Dermis blood vessel endothelial cell (primary cell): ENCODE measurements around the gene MESP1. TPM values are rescaled to one million over a fixed set of nuclear protein-coding genes. Genes with fewer than 3 reads are reported as not detected.
"Not testable (repeated sequence)": the region's sequence is repeated elsewhere in the genome, so short reads cannot be mapped to it uniquely, and the experiment has no call there.

Experiments
- DNase-seq: peaks from one replicate; pipeline ENCODE4 v3.0.0; 2010
- total RNA-seq: library from RNA; depleted of rRNA; stranded (reverse); fragments of >200 nt; gene quantifications from 2 replicates; pipeline ENCODE4 v1.2.3, GENCODE V29; 2014

Gene MESP1, protein sequence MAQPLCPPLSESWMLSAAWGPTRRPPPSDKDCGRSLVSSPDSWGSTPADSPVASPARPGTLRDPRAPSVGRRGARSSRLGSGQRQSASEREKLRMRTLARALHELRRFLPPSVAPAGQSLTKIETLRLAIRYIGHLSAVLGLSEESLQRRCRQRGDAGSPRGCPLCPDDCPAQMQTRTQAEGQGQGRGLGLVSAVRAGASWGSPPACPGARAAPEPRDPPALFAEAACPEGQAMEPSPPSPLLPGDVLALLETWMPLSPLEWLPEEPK
- 0.14 and 0.34 TPM in 2 replicates for total RNA-seq

DNA sequence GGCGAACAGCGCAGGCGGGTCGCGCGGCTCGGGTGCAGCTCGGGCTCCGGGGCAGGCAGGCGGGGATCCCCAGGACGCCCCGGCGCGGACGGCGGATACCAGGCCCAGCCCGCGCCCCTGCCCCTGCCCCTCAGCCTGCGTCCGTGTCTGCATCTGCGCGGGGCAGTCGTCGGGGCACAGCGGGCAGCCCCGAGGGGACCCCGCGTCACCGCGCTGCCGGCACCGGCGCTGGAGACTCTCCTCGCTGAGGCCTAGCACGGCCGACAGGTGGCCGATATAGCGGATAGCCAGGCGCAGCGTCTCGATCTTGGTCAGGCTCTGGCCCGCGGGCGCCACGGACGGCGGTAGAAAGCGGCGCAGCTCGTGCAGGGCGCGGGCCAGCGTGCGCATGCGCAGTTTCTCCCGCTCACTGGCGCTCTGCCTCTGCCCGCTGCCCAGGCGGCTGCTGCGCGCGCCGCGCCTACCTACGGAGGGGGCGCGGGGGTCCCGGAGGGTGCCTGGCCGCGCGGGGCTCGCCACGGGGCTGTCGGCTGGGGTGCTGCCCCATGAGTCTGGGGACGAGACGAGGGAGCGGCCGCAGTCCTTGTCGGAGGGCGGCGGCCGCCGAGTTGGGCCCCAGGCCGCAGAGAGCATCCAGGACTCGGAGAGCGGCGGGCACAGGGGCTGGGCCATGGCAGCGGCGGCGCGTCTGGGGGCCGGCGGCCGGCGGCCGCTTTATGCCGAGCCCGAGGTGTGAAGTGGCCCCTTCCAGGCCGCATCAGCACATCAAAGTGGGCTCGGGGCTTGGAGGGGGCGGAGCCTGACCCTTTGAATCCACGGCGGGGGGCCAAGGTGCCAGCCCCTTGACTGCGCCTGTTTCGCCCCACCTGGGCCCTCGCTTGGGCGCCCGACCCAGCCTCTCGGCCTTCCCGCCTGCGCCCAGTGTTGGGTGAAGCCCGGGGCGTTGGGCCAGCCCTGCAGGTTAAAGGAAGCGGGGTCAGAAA lies at the start of gene MESP1:
TSS of gene MESP1 (minus strand) at position 690 of the 983 bp plus-strand sequence. CDS start at position 672, 18 bp downstream.
- DNase-seq, result peak; percentile 95

DNA sequence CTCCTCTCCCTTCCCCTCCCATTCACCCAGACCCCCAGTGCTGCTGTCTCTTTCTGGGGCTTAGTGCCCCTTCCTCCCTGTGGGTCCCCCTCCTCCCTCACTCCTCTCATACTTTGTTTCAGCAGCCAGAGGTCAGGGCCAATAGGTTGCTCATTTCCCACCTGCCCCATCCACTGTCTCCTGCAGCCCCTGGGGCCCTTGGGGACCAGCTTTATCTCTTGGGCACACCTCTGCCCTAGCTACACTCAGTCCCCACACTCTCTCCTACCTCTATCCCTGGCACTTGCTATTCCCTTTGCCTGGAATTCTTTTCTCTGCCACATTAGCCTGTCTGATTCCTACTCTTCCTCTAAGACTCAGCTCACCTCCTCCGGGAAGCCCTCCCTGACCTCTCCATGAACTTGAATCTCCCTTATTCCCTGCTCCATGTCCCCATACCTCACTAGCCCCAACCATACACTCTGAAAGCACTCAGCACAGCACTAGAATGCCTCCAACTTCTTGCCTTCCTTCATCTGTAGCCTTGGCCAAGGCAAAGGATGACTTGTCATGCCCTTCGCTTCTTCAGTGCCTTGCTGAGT lies 49.0 kb upstream of the MESP1 start:
- DNase-seq, result no peak

DNA sequence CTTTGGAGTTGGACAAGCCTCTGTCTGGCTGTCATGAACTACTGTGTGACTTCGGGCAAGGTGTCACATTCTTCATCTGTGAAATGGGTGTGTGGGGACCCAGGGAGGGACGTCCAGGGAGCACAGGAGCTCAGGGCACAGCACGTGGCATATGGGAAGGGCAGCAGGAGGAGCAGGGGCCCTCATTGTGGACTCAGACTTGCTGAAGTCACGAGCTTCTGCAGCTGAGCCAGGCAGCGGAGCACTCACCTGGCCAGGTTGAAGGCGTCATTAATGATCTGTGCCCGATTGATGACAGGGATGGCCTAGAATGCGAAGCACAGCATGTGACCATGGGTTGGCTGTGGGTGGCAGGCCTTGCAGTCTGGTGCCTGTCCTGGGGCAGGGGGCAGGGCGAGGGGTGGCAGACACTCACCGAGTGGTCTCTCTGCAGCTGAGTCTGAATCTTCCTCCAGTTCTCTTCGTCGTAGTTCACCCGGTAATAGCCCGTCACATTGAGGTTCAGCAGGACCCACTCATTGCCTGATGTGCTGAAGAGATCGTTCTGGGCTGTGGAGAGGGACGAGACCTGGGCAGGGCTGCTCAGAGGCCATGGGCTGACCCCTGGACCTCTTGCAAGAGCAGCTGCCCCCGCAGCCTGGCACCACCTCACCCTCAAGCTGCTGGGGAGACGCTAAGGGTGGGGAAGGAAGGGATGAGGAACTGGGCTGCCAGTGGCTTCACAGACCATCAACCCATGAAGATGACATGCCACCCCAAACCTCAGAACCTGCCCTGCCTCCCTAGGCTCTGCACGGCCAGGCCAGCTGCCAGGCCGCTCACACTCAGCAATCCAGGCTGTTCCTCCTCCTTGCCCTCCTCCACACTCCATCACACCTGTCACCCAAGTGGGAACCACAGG lies 48.2 kb upstream of the MESP1 start:
- no peak for DNase-seq

DNA sequence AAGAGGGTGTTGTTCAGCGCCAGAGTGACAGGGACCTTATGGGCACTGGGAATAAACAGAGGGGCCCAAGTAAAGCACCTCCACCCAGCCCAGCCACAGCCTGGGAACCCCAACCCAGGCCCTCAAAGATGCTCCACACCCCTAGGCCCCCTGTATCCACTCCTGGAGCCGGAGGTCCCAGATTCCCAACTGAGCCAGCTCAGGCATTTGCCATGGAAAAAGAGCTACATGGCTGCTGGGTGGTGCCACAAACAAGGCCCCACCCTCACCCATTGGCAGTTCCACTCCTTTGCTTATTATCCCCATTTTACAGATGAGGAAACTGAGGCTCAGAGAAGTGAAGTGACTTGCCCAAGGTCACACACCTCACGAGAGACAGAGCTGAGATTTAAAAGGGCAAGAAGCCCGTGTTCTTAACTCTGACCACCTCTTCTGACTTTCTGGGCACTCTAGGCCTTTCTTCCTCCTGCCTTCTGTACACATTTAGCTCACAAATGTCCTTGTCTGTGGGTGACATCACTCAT lies 46.7 kb upstream of the MESP1 start:
- no peak for DNase-seq

DNA sequence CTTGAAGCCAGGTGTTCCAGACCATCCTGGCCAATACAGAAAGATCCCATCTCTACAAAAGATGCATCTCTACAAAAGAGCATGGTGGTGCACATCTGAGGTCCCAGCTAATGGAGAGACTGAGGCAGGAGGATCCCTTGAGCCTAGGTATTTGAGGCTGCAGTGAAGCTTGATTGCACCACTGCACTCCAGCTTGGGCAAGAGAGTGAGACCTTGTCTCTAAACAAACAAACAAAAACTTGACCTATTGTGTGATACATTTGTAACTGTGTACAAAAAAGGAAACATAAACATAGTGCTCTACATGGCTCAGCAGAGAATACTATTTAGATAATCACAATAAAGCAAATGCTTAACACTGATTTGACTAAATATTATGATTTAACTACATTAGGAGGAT lies 44.9 kb upstream of the MESP1 start:
- DNase-seq, result no peak

DNA sequence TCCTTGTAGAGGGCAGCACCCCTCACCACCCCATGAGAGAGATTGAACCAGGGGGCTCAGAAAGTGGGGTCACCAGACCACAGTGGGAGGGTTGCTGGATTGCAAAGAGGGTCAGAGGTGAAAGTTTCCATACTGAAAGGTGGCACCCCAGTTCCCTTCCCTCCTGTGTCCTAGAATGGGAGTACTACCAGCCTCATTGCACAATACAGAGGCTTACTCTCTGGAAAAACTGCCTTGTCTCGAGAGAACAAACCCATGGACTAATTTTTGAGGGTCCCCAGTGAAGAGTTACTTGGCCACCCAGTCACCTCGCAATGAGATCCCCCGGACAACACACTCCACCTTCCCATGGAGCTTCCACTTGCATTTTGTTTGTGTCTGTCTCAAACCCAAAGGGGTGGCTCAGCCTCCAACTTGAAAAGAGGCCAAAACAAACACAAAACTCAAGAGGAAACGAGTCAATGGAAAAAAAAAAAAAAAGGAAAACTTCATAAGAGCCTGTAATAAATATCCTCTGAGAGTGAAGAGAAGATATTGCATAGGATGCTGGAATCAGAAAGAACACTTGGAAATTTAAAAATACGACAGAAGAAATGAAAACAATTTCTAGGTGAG lies 43.7 kb upstream of the MESP1 start:
- peak; percentile 87 for DNase-seq

DNA sequence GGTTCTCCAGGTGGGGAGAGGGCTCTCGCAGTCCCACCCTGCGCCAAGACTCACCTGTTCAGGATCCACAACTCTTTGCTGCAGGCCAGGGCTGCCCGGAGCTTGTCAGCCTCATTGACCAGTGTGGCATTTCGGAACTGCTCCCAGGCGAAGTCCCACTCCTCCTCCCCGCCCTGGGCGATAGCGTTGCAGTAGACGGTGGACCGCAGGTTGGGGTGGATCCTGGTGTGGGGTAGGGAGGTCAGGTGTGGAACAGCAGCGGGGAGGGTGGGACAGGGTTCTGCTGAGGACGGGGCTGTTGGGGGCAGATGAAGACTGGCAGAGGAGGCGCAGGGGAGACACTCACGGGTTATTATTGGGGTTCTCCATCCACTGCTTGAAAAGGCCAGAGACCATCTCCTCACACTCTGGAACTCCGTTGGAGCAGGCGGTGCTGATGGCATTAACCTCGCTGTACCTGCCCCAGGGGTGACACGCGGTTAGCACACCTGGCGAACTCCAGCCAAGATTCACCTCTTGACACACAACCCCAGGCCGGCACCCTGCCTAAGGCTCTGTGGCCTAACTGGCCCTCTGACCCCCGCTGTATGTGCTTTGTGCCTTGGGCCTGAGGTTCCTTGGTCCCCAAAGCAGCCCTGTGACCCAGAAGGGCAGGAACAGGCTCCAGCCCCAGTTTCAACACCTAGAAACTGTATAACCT lies 41.2 kb upstream of the MESP1 start:
- DNase-seq, result no peak

DNA sequence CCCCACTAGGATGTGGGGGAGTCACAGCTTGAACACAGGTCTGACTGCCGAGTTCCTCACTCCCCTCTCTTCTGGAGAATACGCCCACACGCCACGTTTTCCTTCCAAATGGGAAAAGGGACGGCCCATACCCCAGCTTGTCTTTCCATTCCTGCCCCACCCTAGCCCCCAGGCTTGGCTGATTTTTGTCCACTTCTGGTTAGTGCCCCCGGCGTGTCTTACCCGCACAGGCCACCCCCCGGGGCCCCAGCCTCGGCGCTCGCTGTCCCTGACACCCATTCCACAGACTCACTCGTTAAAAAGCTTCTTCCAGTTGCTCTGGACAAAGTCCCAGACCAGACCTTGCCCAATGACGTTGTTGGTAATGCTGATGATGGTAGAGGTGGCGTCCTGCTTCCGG lies 39.6 kb upstream of the MESP1 start:
- no peak for DNase-seq

DNA sequence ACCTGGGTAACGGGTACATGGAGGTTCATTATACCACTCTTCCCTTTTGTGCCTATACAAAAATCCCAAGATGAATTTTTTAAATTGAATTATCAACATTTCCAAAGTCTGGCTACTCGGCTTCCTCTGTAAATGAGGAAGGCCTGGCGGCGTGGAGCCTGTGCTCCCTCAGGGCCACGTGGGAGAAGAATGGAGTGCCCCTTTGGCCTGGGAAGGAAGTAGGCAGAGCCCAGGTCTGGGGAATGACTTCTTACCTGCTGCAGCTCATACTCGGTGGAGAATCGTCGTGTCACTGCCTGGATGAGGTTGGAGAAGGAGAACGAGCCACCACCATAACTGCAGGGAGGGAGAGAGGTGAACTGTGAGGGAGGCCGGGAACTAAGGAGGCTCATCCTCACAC lies 39.2 kb upstream of the MESP1 start:
- DNase-seq, result no peak

DNA sequence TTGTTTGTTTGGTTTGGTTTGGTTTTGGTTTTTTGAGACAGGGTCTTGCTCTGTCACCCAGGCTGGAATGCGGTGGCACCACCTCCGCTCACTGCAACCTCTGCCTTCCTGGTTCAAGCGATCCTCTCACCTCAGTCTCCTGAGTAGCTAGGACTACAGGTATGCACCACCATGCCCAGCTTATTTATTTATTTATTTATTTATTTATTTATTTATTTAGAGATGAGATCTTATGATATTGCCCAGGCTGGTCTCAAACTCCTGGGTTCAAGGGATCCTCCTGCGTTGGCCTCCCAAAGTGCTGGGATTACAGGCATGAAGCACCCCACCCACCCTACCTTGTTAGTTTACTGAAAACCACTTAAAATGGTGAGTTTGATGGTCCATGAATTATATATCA lies 37.5 kb upstream of the MESP1 start:
- not testable (repeated sequence) for DNase-seq

DNA sequence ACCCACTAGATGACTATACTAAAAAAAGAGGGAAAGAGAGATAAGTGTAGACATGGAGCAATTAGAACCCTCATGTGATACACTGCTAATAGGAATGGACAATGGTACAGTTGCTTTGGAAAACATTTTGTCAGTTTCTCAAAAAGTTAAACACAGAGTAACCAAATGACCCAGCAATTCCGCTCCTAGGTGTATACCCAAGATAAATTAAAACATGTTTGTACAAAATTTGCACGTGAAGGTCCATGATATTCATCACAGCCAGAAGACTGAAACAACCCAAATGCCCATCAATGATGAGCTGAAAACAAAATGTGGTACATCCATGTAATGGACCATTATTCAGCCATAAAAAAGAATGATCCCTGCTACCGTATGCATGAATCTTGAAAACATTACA lies 36.9 kb upstream of the MESP1 start:
- no peak for DNase-seq

DNA sequence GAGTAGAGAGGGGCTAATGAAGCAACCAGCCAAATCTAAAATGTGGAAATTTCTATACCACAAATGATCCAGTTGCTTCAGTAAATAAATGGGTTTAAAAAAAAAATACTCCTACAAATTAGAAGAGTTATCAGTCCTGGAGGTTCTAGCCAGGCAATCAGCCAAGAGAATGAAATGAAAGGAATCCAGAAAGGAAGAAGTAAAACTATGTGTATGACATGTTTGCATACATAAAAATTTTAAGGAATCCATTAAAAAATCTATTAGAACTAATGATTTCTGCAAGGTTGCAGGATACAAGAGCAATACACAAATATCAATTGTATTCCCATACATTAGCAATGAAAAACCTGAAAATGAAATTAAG lies 34.7 kb upstream of the MESP1 start:
- no peak for DNase-seq

DNA sequence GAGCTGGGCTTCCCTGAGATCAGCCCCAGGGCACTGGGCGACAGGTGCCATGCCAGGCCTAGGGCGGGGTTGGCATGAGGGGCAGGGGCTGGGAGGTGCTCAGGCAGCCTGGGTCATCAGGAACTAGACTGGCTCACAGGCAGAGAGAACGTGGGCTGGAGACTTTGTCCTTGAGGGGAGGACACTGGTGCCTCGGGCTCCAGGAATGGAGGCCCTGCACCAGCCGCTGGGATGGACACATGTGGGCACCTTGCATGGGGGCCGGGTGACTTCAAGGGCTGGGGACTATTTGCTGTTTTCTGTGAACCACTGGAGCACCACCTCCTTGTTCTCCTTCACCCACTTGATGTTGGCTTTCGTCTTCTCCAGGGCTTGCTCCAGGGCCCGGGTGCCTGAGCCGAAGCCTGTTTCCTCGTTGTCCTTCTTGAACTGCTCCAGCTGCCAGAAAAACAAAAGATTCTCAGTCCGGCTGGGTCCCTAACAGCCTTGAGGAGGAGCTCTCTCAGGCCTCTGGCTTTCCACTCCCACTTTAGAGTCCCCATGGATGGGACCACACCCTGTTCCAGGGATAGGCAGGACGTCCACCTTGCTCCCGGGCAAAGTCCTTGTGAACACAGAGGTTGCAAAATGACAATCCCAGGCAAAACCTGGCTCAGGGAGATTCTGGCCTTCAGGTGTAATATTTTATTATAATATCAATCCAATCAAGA lies 34.2 kb upstream of the MESP1 start:
- DNase-seq, result no peak

DNA sequence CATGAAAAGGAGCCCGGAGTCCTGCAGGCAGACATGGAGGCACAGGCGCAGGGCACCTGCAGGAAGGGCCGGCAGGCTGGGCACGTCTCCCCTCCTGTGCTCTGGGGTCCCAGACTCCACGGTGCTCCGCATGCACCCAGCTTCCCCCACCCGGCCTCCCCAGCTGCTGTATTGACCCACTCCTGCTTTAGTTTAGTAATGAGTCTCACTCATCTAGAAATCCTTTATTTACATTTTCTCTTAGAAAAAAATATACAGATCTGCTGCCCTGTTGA lies 33.6 kb upstream of the MESP1 start:
- no peak for DNase-seq

DNA sequence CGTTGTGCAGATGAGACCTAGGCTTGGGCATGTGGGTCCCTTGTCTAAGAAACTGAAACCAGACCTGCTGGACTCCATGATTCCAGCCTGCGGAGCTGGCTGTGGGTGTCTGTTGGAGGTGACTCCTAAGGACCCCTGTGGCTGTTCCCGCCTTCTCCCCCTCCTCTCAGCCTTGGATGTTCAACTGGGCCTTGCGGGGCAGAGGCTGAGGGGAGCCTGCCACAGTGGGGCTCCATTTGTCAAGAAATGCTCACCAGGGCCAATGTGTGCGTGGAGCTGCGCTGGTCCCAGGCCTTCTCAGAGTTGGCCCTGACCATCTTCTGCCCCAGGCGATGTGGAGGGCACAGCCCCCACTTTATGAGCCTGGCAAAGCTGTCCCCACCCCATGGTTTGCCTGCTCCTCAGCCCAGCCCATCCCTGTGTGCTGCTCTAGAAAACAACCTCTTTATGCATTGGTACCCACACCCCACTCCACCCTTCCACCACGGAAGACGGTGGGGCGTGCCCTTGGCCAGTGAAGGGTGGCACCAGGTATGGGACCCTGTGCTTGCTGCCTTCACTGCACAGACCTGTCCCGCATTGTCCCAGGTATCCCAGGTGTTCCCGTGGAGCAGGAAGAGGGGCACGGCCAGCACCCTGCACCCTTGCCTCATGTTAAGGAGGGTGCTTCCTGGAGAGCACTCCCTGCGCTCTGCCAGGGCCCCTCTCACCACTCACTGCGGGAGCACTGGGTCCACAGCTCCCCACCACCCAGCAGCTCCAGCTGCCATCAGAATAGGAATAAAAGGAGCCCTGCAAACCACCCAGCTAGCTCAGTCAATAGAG lies 33.0 kb upstream of the MESP1 start:
- DNase-seq, result no peak

DNA sequence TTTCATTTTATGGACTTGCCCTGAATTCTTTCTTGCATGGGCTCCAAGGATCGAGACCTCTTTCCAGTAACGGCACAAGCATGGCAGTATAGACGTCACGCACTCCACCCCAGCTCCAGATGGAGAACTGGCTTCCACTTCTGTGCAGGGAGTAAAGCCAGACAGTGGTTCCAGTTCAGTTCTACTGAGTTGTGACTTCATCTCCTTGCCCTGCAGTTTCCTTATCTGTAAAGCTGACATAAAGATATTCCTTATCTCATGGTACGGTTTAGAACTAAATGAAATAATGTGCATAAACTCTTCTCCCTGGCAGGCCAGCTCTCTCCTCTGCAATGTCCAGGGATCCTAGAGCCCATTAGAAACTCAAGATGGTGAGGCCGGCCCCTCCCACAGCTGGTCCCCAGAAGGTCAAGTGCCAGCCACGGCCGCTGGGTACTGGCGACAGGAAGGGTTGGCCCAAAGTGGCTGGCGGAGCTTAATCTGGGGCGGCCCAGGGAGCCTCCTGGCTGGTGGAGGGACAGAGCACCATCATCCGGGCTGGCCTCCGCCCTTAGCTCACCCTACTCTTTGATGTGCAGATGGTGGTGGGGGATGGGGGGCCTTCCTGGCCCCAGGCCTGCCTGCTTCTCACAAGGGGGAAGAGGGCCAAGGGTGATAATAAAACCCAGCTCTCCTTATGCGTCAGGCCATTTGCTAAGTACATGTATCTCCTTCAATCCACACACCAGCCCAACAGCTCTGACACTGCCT lies 32.2 kb upstream of the MESP1 start:
- DNase-seq, result no peak

DNA sequence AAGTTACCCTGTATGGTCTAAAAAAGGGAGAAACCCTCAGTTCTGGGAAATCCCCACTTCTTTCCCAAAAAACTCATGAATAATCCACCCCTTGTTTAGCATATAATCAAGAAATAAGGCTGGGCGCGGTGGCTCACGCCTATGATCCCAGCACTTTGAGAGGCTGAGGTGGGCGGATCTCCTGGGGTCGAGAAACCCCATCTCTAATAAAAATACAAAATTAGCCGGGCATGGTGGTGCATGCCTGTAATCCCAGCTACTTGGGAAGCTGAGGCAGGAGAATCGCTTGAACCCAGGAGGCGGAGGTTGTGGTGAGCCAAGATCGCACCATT lies 31.5 kb upstream of the MESP1 start:
- DNase-seq, result not testable (repeated sequence)

DNA sequence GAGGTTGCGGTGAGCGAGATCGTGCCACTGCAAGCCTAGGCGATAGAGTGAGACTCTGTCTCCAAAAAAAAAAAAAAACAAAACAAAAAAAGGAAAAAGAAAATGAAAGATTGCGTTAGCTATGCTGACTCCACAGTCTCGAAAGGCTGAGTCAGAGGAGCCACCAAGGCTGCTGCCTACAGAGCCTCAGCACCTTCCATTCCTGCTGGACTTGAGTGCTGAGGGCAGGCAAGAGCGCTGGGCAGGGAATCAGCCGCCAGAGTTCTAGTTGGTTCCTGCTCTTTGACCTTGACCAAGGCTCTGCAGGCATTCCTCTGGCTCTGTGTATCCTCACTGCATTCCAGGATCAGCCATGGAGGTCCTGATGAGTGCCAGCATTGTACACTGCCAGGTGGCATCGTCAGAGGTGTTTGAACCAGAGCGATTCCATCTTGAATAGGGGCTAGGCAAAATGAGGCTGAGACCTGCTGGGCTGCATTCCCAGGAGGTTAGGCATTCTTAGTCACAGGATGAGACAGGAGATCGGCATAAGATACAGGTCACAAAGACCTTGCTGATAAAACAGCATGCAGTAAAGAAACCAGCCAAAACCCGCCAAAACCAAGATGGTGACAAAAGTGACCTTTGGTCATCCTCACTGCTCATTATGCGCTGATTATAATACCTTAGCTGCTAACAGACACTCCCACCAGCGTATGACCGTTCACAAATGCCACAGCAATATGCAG lies 31.0 kb upstream of the MESP1 start:
- no peak for DNase-seq

DNA sequence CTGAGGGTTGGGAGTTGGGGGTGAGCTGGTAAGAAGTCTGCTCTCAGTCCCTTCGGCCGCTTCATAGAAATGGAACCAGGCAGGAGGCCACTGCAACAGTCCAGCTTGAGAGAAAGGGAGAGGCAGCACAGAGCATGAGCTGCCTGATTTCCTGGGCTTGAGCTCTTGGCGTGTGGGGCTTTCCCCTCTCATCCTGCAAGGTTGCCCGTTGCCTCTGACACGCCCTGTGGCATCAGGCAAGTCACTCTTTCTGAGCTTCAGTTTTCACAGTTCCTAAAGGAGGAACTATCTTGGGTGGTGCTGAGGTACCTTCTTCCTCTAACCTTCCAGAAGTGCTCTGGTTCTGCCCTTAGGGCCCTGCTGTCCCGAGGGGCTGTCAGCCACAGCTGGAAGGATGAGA lies 30.0 kb upstream of the MESP1 start:
- no peak for DNase-seq
